NCI-H1048 (cell line): ENCODE data around the gene MRPL41.
A peak's percentile ranks its signal among the peaks of the same experiment; 100 is the strongest.
"Not testable (repeated sequence)": the region's sequence is repeated elsewhere in the genome, so short reads cannot be mapped to it uniquely, and the experiment has no call there.

Experiments
- DNase-seq: peaks from one replicate; lab custom pipeline; 2025; lab: John Stamatoyannopoulos, UW

MRPL41 gene

GRCh38 chr9:137522746-137523455 lies 28.8 kb upstream of the MRPL41 start:
- DNase-seq, result no peak

- no peak for DNase-seq
Measured at GRCh38 chr9:137524161-137524980, 27.3 kb upstream of the MRPL41 start.

- no peak for DNase-seq
Measured at GRCh38 chr9:137524981-137525317, 26.7 kb upstream of the MRPL41 start.

GRCh38 chr9:137530331-137530730 lies 21.3 kb upstream of the MRPL41 start:
- no peak for DNase-seq

- DNase-seq, result no peak
Measured at GRCh38 chr9:137531099-137531765, 20.4 kb upstream of the MRPL41 start.

- not testable (repeated sequence) for DNase-seq
Measured at GRCh38 chr9:137532891-137533468, 18.7 kb upstream of the MRPL41 start.

GRCh38 chr9:137534256-137535119 lies 17.2 kb upstream of the MRPL41 start:
- peak; percentile 15 for DNase-seq

GRCh38 chr9:137535120-137535428 lies 16.6 kb upstream of the MRPL41 start:
- DNase-seq, result no peak

- not testable (repeated sequence) for DNase-seq
Measured at GRCh38 chr9:137536594-137537131, 15.0 kb upstream of the MRPL41 start.

- no peak for DNase-seq
Measured at GRCh38 chr9:137538058-137538457, 13.6 kb upstream of the MRPL41 start.

- no peak for DNase-seq
Measured at GRCh38 chr9:137540536-137540935, 11.1 kb upstream of the MRPL41 start.

- no peak for DNase-seq
Measured at GRCh38 chr9:137542486-137542885, 9.2 kb upstream of the MRPL41 start.

- DNase-seq, result no peak
Measured at GRCh38 chr9:137543237-137543963, 8.3 kb upstream of the MRPL41 start.

GRCh38 chr9:137544176-137544760 lies 7.4 kb upstream of the MRPL41 start:
- no peak for DNase-seq

- DNase-seq, result no peak
Measured at GRCh38 chr9:137545123-137545522, 6.6 kb upstream of the MRPL41 start.

GRCh38 chr9:137547687-137548543 lies 3.8 kb upstream of the MRPL41 start:
- no peak for DNase-seq

GRCh38 chr9:137550231-137550621 lies 1.5 kb upstream of the MRPL41 start, which contains the start of gene PNPLA7:
PNPLA7 (minus strand) TSS chr9:137550402; CDS start chr9:137550197, 205 bp downstream.
- DNase-seq, result no peak

GRCh38 chr9:137550958-137551263 lies 768 bp upstream of the MRPL41 start:
- not testable (repeated sequence) for DNase-seq

GRCh38 chr9:137552022-137552768 lies 516 bp downstream of the MRPL41 start:
- no peak for DNase-seq
